Esophagus (tissue), 2 donors: ENCODE results near the gene ZBTB9. TPM values are rescaled to one million over a fixed set of nuclear protein-coding genes. Genes with fewer than 3 reads are reported as not detected.
"Not testable (repeated sequence)": the region's sequence is repeated elsewhere in the genome, so short reads cannot be mapped to it uniquely, and the experiment has no call there.

Source experiments
- H3K27ac ChIP-seq, 2 donors: one replicate each; pipeline ENCODE4 v1.5.1; 2013; ENCODE audit warnings: low read depth in 2 of 2, mild to moderate bottlenecking in 2 of 2, inconsistent platforms in 1 of 2, low read length in 1 of 2, moderate library complexity in 1 of 2
- H3K27me3 ChIP-seq, 2 donors: one replicate each; pipeline ENCODE4 v1.6.1; 2013; ENCODE audit warnings: low read length in 2 of 2, control low read depth in 1 of 2, mild to moderate bottlenecking in 1 of 2; ENCODE audit not compliant: insufficient read depth in 2 of 2, control insufficient read depth in 1 of 2
- H3K36me3 ChIP-seq, 2 donors: one replicate each; pipeline ENCODE4 v1.6.1; 2013; ENCODE audit warnings: low read length in 1 of 2; ENCODE audit not compliant: control insufficient read depth in 2 of 2, insufficient read depth in 2 of 2
- H3K4me1 ChIP-seq, 2 donors: one replicate each; pipeline ENCODE4 v1.6.1; 2013; ENCODE audit warnings: low read length in 1 of 2; ENCODE audit not compliant: control insufficient read depth in 2 of 2, insufficient read depth in 2 of 2
- H3K4me3 ChIP-seq, 2 donors: one replicate each; pipeline ENCODE4 v1.5.1; 2013; ENCODE audit warnings: low read length in 2 of 2, mild to moderate bottlenecking in 2 of 2, low read depth in 1 of 2, moderate library complexity in 1 of 2
- H3K9me3 ChIP-seq, 2 donors: one replicate each; pipeline ENCODE4 v1.6.1; 2013; ENCODE audit warnings: mild to moderate bottlenecking in 2 of 2, low read depth in 1 of 2, low read length in 1 of 2, moderate library complexity in 1 of 2; ENCODE audit not compliant: control insufficient read depth in 2 of 2, insufficient read depth in 1 of 2
- WGBS, 2 donors: extraction: QIAGEN DNeasy Blood & Tissue Kit; methylation state at CpG; one replicate each; pipeline ENCODE4 v1.1.7; 2013; 5-methylcytosine and 5-hydroxymethylcytosine counted together
- polyA plus RNA-seq, 2 donors: library from polyadenylated mRNA; stranded (reverse); fragments of 200-250 nt; gene quantifications; one replicate each; pipeline ENCODE4 v1.2.3, GENCODE V29; 2013
- donor health status: healthy with polysubstance abuse.
- donor health status: Bipolar disorder and iron deficiency.

ZBTB9 gene
- polyA plus RNA-seq, 2 donors, result 3.6 to 3.9 TPM

GRCh38 chr6:33483678-33484077 lies 29.3 kb downstream of the ZBTB9 start:
- Histone ChIP-seq H3K27ac (no peak overlapping the region), H3K9me3 (no peaks in the 10 kb centered on the region), H3K27me3 (no peaks in the 10 kb centered on the region), H3K36me3 (no peaks in the 10 kb centered on the region), H3K4me3 (no peak overlapping the region), H3K4me1 (no peaks in the 10 kb centered on the region)
- 58 to 78% methylated on average over 3 of the region's 3 CpGs for WGBS, 2 donors

- WGBS, 2 donors, result 72 to 78% methylated on average over 3 of the region's 6 CpGs
- H3K27me3 ChIP-seq, result not testable (repeated sequence)
Observed at GRCh38 chr6:33484673-33485262, 30.4 kb downstream of the ZBTB9 start.

GRCh38 chr6:33485680-33486079 lies 31.3 kb downstream of the ZBTB9 start:
- H3K4me3 ChIP-seq, H3K4me1 ChIP-seq, H3K27ac ChIP-seq, H3K27me3 ChIP-seq, H3K36me3 ChIP-seq, H3K9me3 ChIP-seq: not testable (repeated sequence)
- WGBS, 2 donors, result 88 to 90% methylated on average over 11 to 25 of the region's 25 CpGs

More at GRCh38 chr6:33484673-33485262, 30.4 kb downstream of the ZBTB9 start:
- H3K4me1 ChIP-seq, H3K4me3 ChIP-seq, H3K9me3 ChIP-seq, H3K27ac ChIP-seq, H3K36me3 ChIP-seq: not testable (repeated sequence)

- H3K4me3 ChIP-seq, result no peak overlapping the region
- no peaks in the 10 kb centered on the region for H3K4me1 ChIP-seq
- H3K27me3 ChIP-seq, result peaks cover 0 to 2% of the 10 kb centered on the region in 2 donors
- no peak overlapping the region for H3K27ac ChIP-seq
- 71 to 76% methylated on average over 7 of the region's 7 CpGs for WGBS, 2 donors
- H3K9me3 ChIP-seq, result peaks cover 0 to 3% of the 10 kb centered on the region in 2 donors
- no peaks in the 10 kb centered on the region for H3K36me3 ChIP-seq
Observed at GRCh38 chr6:33488339-33488738, 34.0 kb downstream of the ZBTB9 start.

- WGBS, 2 donors, result 58 to 69% methylated on average over 3 of the region's 3 CpGs
- peaks cover 0 to 2% of the 10 kb centered on the region in 2 donors for H3K27me3 ChIP-seq
Observed at GRCh38 chr6:33490198-33490597, 35.8 kb downstream of the ZBTB9 start.

GRCh38 chr6:33490621-33491020 lies 36.2 kb downstream of the ZBTB9 start:
- no peak overlapping the region for H3K27ac ChIP-seq
- H3K4me1 ChIP-seq, result no peaks in the 10 kb centered on the region
- WGBS, 2 donors, result 92 to 93% methylated on average over 6 of the region's 6 CpGs
- peaks cover 0 to 2% of the 10 kb centered on the region in 2 donors for H3K27me3 ChIP-seq
- no peaks in the 10 kb centered on the region for H3K36me3 ChIP-seq
- peaks cover 0 to 3% of the 10 kb centered on the region in 2 donors for H3K9me3 ChIP-seq
- H3K4me3 ChIP-seq, result no peak overlapping the region

More at GRCh38 chr6:33490198-33490597, 35.8 kb downstream of the ZBTB9 start:
- Histone ChIP-seq H3K36me3 (no peaks in the 10 kb centered on the region), H3K4me1 (no peaks in the 10 kb centered on the region), H3K9me3 (peaks cover 0 to 3% of the 10 kb centered on the region in 2 donors), H3K27ac (no peak overlapping the region), H3K4me3 (no peak overlapping the region)

- 39% methylated on average over 4 of the region's 4 CpGs for WGBS, 2 donors
- peaks cover 0 to 2% of the 10 kb centered on the region in 2 donors for H3K27me3 ChIP-seq
- peaks cover 0 to 3% of the 10 kb centered on the region in 2 donors for H3K9me3 ChIP-seq
- H3K4me3 ChIP-seq, result no peak overlapping the region
- no peak overlapping the region for H3K27ac ChIP-seq
- no peaks in the 10 kb centered on the region for H3K4me1 ChIP-seq
- no peaks in the 10 kb centered on the region for H3K36me3 ChIP-seq
Observed at GRCh38 chr6:33492093-33492492, 37.7 kb downstream of the ZBTB9 start.

- Histone ChIP-seq H3K36me3 (no peaks in the 10 kb centered on the region), H3K27me3 (no peaks in the 10 kb centered on the region), H3K4me1 (no peaks in the 10 kb centered on the region), H3K27ac (no peak overlapping the region), H3K4me3 (no peak overlapping the region), H3K9me3 (no peaks in the 10 kb centered on the region)
- WGBS, 2 donors, result 97 to 98% methylated on average over 7 of the region's 7 CpGs
Observed at GRCh38 chr6:33497157-33497556, 42.8 kb downstream of the ZBTB9 start.

GRCh38 chr6:33502486-33502885 lies 48.1 kb downstream of the ZBTB9 start:
- Histone ChIP-seq H3K9me3 (no peaks in the 10 kb centered on the region), H3K36me3 (no peaks in the 10 kb centered on the region), H3K4me3 (no peak overlapping the region), H3K27ac (no peak overlapping the region), H3K4me1 (no peaks in the 10 kb centered on the region), H3K27me3 (no peaks in the 10 kb centered on the region)
- WGBS, 2 donors, result 89 to 91% methylated on average over 23 of the region's 23 CpGs

GRCh38 chr6:33504486-33504885 lies 50.1 kb downstream of the ZBTB9 start:
- no peak overlapping the region for H3K27ac ChIP-seq
- no peaks in the 10 kb centered on the region for H3K36me3 ChIP-seq
- H3K9me3 ChIP-seq, result no peaks in the 10 kb centered on the region
- H3K4me1 ChIP-seq, result no peaks in the 10 kb centered on the region
- no peak overlapping the region for H3K4me3 ChIP-seq
- no peaks in the 10 kb centered on the region for H3K27me3 ChIP-seq
